Nucleus accumbens (tissue), 56 donors: ENCODE measurements around the gene AWAT1.
"Not testable (repeated sequence)": the region's sequence is repeated elsewhere in the genome, so short reads cannot be mapped to it uniquely, and the experiment has no call there.

ENCODE experiments used
- DNase-seq, 56 donors: peaks; one replicate each; lab custom pipeline; 2025; lab: John Stamatoyannopoulos, UW

Gene AWAT1

GRCh38 chrX:70234355-70234754 lies at the start of gene AWAT1:
TSS of gene AWAT1 (plus strand) at chrX:70234655. CDS start at chrX:70234696, 41 bp downstream.
- no peak for DNase-seq

GRCh38 chrX:70190225-70190624 lies 44.2 kb upstream of the AWAT1 start:
- no peak for DNase-seq

GRCh38 chrX:70196961-70197720 lies 37.3 kb upstream of the AWAT1 start:
- no peak for DNase-seq

- DNase-seq, result no peak
Observed at GRCh38 chrX:70201732-70202131, 32.7 kb upstream of the AWAT1 start.

- DNase-seq, result no peak
Observed at GRCh38 chrX:70208479-70208878, 26.0 kb upstream of the AWAT1 start.

GRCh38 chrX:70209570-70209969 lies 24.9 kb upstream of the AWAT1 start:
- DNase-seq, result not testable (repeated sequence)

- no peak for DNase-seq
Observed at GRCh38 chrX:70219938-70220764, 14.3 kb upstream of the AWAT1 start.

GRCh38 chrX:70226048-70226447 lies 8.4 kb upstream of the AWAT1 start:
- no peak for DNase-seq

- DNase-seq, result no peak
Observed at GRCh38 chrX:70226687-70227086, 7.8 kb upstream of the AWAT1 start.

GRCh38 chrX:70231666-70232065 lies 2.8 kb upstream of the AWAT1 start:
- DNase-seq, result no peak

- DNase-seq, result no peak
Observed at GRCh38 chrX:70240751-70241150, 6.3 kb downstream of the AWAT1 start.

- no peak for DNase-seq
Observed at GRCh38 chrX:70241501-70241900, 7.0 kb downstream of the AWAT1 start.

- DNase-seq, result not testable (repeated sequence)
Observed at GRCh38 chrX:70243601-70244000, 9.1 kb downstream of the AWAT1 start.

- no peak for DNase-seq
Observed at GRCh38 chrX:70244881-70245280, 10.4 kb downstream of the AWAT1 start.

GRCh38 chrX:70247252-70247651 lies 12.8 kb downstream of the AWAT1 start:
- no peak for DNase-seq

GRCh38 chrX:70252491-70252890 lies 18.0 kb downstream of the AWAT1 start:
- no peak for DNase-seq

GRCh38 chrX:70253377-70254062 lies 19.1 kb downstream of the AWAT1 start:
- no peak for DNase-seq

GRCh38 chrX:70254063-70254400 lies 19.6 kb downstream of the AWAT1 start:
- DNase-seq, result no peak

GRCh38 chrX:70254909-70255308 lies 20.5 kb downstream of the AWAT1 start:
- no peak for DNase-seq

GRCh38 chrX:70255452-70255851 lies 21.0 kb downstream of the AWAT1 start:
- DNase-seq, result no peak
